NCI-H187 treated with DMSO at 0.1 percent for 48 hours (cell line): ENCODE results near the gene PJA1.

ENCODE experiments used
- DNase-seq: peaks from one replicate; lab custom pipeline; 2025; lab: John Stamatoyannopoulos, UW

The PJA1 gene

DNA sequence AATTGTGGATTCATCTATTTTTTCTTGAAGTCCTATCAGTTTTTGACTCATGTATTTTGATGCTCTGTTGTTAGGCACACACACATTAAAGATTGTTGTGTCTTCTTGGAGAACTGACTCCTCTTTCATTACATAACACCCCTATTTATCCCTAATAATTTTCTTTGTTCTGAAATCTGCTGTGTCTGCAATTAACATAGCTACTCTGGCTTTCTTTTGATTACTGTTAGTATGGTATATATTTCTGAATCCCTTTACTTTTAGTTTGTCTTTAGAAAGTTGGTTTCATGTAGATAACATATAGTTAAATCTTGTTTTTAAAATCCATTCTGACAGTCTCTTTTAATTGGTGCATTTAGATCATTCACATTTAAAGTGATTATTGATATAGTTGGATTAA lies 5.1 kb upstream of the PJA1 start:
- no peak for DNase-seq

DNA sequence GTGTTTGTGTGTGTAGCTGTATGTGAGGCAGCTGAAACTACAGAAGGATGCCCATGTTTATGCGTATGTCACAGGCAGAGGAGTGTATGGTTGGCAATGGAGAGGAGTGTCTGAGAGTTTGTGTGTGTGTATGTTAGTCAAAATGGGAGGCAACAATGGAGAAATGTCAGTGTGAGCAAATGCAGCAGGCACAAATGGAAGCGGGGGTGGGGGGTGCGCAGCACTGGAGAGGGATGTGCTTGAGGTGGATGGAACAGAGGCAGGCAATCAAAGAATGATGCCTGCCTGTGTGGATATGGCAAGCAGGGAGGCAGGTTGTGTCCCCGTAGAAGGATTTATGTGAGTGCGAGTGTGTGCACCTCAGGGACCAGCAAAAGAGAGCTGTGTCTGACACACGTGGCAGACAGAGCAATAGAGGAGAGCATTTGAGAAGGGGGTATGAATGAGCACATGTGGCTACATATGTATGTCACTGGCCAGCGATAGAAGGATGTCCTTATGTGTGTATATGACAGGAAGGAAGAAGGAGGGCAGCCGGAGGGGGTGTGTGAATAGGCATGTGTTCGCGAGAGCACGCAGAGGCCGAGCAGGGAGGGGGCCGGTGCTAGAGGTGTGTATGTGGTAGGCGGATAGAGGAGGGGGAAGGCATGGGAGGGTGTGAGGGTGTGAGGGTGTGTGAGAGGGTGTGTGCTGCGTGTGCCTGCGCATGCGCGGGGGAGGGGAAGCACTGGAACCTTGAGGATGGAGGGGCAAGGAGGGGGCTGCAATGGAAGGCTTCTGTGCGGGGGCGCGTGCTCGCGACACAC lies 1.1 kb downstream of the PJA1 start:
- no peak for DNase-seq

DNA sequence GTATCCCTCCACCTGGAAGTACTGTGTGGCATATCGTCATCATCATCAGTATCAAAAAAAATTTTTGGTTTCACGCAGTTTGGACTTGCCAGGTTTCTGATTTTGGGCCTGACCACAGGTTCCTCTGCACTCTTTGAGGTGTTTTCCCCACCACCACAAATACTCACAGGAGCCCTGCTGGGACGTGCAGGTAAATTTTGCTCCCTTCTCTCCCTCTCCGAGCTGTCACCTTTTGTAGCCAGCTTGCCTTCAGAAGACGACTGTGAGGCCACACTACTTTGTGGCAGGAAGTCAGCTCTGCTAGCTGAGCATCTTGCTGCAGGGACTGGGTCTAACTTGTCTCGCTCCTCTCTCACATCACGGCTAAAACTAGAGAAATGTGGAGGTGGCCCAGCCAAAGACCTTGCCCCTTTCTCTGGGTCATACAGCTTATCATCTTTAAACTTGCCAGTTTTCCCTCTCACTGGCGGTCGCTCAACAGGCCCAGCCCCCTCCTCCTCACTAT lies 2.8 kb downstream of the PJA1 start:
- no peak for DNase-seq

DNA sequence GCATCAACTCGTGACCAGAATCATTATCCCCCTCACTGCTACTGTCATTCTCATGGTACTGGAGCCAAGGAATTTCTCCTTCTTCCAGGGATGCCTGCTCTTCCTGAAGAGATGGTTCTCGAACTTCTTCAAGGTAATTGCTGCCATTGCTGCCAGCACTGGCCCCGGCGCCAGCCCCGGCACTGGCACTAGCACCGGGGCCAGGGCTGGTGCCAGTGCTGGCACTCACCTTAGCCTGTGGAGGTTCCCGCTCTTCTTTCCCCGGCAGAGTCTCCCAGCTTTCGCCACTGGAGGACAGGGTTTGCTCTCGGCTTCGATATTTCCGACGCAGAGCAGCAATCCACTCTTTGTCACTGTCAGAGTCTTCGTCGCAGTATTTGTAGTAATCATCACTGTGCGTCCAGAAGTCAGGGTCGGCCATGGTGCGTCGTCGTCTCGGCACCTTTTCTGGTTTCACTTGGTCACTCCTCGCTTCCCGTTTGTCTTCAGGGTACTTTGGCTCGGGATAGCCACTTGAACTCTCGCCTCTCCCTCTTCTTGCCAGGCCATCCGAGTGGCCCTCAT lies 3.4 kb downstream of the PJA1 start:
- no peak for DNase-seq

DNA sequence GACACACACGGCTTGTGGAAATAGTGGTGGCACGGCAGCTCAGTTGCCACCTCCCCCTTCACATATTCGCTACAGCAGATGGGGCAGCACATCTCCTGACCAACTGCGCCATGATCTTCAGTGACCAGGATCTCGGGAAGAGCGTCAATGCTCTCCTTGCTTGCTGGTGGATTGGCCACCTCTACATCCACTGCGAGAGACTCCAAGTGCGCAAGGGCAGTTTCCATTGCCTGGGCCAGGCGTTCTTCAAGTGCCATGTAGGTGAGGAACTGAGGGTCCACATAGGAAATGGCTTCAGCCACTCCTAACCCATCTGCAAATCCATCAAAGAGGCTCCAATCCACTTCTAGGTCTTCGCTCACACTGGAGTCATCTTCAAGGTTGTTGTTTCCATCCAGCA lies 3.9 kb downstream of the PJA1 start:
- DNase-seq: no peak

DNA sequence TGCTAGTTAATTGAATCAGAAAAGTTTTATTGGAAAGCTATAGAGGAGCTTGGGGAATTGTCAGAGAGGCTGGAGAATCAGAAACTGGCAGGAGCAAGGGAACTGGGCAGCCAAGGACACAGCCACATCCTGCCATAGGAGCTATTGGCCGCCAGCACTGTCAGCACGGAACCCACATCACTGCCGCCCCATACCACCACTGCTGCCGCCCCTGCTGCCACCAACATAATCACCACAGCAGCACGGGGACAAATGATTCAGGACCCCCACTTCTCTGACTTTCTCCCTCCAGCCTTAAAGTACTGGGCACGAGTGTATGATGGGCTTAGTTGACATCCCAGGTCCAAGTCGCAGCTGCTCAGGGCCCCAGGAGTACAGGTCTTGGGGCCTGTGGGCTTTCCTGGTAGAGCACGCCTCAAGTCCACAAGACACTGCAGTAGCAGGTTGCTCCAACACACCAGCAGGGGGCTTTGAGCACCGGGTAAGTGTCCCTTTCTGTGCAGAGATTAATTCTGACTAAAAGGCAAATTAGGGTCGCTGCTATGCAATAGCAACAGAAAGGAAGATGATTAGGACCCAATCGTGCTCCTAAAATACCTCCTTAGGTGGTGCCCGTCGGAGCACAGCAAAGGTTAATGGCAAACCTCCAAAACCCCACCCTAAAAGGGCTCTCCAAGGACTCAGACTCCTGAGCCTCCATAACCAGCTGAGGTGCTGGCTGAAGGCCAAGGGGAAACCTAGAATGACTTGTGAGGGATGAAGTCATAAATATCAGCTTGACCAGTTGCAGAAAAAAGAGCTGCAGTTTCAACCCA lies 6.9 kb downstream of the PJA1 start:
- DNase-seq: no peak

DNA sequence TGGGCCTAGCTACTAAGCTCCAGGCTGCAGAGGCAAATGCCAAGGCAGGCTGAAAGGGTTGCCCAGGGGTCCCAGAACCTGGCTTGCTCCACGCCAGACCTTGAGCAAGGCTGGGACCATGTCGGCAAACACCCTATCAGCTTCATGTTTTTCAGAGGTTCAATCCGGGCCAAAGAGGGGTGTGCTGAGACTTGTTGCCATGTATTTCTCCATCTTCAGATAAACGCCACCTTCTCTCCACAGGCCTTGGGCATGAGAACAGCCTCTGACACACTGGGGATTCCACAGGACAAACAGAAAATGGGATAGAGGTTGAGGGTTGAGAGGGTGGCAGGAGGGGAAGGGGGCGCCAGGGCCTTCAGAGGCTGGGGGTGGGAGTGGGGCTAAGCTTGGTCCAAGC lies 8.6 kb downstream of the PJA1 start:
- no peak for DNase-seq

DNA sequence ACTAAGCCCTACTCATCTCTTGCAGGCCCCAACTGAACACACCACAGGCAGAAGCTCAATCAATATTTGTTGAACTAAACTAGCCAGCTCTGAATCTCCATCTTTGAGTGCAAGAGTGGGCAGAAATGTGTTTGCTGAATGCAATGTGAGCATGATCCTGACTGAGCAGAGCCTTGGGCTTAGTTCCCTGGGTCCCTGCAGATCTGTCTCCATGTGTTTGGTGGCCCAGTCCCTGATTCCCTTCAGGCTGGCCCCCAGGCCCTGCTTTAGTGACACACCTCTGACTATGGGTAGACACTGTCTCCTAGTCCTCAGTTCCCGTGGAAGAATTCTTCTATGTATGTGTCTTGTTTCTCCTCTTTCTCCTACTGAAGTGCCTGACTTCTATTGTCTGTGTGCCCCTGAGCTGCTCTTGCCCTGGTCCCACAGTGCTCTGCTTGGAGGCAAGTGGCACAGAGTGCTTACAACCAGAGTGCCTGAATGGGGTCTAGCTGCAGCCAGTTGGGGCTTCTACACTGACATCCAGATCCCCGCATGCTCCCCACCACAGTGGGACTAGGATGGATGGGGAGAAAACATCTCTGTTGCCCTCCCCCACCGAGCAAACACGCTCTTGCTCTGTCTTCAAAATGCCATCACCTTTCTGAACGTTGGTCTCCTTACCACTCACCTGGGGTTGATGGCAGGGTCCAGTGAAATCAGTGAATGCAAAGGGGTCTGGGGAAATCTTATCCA lies 9.3 kb downstream of the PJA1 start:
- no peak for DNase-seq

DNA sequence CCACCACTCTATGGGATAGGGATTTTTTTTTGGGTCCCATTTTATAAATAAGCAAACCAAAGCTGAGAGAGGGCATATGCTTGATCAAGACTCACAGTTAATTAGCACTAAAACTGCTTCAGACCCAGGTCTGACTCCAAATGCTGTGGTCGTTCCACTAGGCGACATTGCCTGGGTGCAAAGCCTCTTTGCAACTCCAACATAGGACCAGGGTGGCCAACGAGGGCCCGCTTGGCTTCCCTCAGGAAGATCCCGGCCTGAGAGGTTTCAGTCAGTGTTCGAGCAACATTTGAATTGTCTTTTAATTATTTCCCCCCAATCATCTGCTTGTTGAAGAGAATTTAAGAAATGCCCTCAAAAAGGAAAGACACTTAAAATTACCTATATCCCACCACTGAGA lies 11.2 kb downstream of the PJA1 start:
- no peak for DNase-seq

DNA sequence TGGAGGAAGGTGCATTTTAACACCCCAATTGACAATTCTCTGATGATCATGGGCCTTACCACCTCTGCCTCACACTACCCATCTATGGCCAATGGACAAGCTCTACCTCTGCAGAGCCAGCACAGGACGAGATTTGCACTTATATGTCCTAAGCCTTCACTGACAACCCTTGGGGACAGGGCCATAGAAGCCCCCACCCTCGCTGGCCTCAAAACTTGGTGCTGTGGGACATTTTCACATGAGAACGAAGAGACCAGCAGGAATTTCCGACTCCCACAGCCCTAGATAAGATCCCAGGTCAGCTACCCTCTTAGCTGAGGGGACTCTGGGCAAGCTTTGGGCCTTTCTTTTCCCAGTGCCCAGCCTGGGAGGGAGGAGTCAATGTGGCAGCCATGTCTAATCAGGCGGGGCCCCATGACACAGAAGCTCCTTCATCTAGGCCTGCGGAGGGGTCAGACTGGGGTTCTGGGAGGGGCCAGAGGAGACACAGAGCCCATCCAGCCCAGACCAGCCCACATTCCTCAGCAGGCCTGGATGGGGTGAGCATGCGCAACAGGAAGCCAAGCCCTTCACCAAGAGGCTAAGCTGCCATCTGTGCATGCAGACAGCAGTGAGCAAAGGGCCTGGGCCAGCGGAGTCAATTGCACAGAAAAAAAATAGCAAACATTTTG lies 12.1 kb downstream of the PJA1 start:
- DNase-seq: no peak

DNA sequence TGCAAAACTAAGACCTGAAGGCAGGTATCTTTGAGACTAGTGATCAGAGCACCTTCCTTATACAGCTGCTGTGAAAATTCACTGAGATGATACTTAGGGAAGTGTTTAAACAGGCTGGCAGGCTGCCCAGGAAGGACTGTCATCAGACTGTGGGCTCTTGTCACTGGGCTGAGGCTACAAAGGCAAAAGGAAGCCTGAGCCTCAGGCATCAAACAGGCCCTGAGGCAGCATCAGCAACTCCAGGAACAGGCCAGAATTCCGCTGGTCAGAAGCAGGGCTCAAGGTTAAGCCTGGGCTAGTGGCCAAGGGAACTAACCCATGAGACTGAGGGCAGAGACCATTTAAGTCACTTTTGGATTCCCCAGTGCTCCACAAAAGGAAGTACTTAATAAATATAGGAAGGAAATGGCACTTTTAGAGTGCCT lies 12.8 kb downstream of the PJA1 start:
- no peak for DNase-seq

DNA sequence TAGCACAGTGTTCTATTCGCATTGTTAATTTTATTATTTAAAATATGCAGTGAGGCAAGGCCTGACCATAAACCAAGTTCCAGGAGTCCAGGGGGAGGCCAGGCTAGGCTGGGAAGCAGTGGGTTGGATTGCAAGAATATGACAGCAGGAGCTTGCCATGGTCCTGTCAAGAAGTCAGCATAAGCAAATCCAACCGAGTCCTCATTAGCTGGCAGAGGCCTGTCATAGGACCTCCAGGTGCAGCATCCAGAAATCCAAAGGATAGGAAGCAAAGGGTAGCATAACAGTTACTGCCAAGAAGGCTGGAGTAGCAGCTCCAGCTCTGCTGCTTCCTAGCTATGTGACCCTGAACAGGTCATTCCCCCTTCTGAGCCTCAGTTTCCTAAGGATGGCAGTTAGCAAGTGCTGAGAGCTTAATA lies 13.4 kb downstream of the PJA1 start:
- no peak for DNase-seq

DNA sequence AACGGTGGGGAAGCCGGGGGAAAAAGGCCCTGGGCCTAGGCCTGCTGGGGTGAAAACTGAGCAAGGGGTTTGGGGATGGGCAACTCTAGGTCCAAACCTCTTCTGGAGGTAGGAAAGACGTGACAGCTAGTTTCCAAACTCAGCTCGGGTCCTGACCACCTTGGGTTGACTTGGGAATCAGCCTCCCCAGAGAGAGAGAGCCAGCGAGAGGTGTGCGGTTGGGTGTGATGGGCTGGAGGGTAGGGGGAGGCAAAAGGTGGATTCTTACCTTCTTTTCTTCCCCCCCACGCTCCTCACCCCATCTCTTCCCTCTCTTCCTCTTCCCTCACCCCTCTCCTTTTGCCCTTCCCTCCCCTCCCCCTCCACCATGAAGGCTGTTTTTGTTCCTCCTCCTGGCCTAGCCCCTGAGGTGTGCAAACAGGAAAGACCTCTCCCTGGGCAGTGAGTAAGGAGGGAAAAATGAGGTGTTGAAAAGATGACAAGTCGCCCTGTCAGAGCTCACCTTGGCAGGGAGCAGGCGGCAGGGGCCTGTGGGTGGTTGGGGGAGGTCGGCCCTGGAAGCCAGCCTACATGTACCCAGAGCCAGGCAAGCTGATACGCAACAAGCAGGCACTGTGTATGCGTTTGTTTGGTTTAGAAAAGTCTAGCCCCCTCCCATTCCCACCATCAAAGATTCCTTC lies 14.8 kb downstream of the PJA1 start:
- DNase-seq: no peak

DNA sequence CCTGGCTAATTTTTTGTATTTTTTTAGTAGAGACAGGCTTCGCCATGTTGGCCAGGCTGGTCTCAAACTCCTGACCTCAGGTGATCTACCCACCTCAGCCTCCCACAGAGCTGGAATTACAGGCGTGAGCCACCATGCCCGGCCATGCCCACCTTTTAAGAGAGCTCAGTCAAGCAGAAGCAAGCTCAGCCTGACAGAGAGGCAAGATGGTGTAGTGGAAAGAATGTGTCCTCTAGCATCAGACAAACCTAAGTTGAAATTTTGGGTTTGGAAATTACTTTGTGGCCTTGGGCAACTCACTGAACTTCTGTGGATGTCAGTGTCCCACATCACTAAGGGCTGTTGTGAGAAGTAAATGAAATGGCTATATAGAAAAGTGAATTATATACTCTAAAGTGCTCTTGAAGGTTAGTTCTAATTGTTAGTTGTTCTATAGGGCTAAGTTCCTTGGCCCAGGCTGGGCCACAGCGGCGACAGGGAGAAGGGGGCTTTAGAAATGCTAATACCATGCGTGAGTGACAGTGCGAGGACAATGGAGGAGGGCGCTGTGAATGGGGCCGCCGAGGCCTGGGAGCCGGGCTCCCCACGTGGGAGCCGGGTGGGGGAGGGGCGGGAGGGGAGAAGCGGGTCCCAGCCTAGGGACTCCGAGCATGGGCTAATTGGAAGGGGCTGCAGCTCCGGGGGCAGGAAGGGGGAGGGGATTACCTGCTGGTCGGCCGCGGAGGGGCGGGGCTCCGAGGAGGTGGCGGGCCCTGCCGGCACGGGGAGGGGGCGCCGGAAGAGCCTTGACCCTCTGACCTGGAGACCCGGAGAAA lies 15.6 kb downstream of the PJA1 start:
- DNase-seq: no peak

DNA sequence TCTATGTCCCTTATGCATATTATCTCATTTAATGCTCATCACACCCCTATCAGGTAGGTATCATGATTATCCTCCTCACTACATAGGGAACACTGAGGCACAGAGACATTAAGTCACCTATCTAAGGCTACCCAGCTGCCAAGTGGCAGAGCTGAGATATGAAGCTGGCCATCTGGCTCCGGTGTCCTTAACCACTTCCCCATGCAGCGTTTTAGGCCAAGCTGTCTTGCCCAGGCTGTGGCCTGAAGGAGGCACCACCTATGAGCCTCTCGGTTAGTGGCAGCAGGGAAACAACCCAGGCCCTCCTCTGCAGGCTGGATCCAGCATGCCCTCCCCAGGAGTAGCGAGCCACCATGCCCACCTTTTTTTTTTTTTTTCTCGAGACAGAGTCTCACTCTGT lies 16.3 kb downstream of the PJA1 start:
- no peak for DNase-seq

DNA sequence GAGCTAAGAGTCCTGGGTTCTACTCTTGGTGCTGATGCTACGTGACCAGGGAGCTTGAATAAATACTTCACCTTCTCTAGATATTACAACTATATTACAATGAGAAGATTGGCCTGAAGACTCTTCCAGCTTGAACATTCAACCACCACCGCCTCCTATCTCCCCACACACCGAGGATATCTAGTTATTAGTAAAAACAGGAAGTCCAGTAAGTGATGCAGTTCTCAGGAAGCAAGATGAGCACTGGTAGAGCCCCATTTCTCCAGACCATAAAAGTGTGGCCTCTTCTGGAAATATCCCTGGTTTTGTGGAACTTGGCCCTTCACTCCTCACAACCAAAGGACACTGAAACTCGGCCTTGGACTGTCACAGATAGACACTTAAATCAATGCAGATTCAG lies 18.5 kb downstream of the PJA1 start:
- DNase-seq: no peak

DNA sequence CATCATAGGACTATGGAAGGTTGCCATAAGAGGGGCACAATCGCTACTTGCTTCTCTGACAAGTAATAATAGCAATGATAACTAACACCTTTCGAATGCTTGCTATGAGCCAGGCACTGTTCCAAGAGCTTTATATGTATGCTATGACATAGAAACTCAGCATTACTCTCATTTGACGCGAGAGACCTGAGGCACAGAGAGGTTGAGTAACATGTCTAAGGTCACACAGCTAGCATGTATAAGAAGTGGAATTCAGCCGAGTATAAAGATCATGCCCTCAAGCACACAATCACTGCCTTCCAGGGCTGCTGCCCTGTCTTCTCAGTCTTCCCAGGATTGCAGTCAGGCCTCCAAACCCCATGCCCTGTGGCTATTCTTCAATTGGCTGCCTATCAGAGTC lies 19.5 kb downstream of the PJA1 start:
- DNase-seq: no peak

DNA sequence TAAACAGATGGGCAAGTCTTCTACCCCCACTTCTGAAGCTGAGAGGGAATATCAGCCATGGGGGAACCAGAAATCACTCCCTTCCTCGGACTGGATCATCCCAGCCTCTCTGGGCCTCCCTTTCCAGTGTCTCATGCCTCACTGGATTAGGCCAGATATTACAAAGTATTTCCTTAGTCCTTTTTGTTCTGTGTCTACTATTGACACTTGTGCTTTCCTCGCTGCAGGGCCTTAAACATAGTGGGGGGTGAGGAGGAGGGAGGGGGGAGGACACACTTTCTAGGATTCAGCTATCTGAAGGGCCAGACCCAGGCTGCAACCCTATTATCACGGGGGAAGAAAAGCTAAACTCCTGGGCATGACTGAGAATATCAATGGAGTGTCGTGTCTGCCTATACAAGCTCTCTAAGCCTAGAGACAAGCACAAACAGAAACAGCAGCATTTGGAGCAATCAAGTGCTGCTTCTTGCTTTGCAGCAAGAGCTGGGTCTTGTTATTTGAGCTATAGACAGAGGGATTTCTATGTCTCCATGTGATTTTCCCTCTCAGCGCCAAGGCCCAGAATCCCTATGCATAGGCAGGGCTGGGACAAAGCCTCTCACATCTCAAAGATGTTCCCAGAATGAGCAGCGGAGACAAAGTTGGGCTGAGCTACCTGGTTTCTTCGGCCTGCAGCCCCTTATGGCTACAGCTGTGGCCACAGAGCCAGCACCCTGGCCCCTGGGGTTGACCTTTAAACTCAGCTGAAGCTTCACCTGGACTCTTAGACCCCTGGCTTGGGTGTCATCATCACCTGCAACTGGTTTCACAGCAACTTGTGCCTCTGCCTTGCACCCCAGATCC lies 20.2 kb downstream of the PJA1 start:
- no peak for DNase-seq

DNA sequence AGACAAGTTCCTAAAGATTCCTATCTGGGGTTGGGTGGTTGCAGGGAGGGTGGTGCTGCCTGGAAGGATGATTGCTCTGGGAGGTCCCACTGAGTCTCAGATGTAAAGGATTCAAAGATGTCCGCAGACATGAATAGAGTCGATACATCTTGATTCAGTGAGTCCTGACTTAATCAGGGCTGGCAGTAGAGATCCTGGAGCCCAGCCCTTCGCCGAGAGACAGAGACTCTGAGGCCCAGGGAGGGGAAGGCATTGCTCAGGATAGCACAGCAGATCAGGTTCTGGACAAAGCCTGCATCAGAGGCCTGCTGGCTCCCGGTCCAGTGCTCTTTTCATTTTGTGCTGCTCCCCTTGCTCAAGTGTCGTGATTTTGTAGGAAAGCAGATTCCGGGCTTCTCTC lies 21.7 kb downstream of the PJA1 start:
- DNase-seq: no peak
